GM19023 (cell line): ENCODE data around the gene FAM9A.
"Not testable (repeated sequence)": the region's sequence is repeated elsewhere in the genome, so short reads cannot be mapped to it uniquely, and the experiment has no call there.

ENCODE experiments used
- ATAC-seq: cut with Tn5 transposase; IDR thresholded peaks from one replicate; pipeline ENCODE4 v1.9.1; 2021; ENCODE audit warnings: mild to moderate bottlenecking, moderate library complexity; ENCODE audit not compliant: unreplicated experiment

Gene FAM9A

DNA sequence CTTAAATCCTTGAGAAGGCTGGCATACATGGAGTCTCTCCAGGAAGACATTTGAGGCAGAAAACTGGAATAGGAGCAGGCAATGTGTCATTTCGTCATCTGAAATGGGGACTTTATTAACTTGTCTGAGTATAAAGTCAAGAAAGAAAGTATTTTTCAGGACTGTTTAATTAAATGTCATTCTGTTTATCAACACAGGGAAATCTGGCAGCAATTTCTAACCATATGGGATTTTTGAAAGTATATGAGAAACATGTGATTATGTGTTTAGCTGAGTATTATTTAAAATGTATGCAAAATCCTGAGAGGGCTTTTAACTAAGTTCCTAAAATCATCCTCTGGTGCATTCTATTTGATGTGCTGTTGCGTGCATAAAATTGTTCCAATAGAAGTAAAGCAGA, 3.9 kb upstream of the FAM9A start:
- ATAC-seq = no peak

DNA sequence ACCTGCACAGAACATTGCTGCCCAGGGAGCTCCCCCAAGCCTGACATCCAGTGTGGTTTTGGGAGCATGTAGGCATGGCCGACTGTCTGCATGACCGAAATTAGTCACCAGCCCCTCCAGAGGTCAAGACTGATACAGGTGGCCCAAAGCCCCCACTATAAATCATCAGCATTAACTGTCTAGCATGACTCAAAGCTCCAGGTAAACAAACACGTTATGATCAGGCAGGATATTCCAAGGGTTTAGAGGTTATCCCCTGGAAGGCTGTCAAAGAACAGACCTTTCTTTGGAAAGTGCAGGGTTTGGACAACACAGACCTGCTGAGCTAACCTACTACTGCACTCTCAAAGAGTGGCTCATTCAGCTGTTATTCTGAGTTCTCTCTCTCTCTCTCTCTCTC, 2.1 kb upstream of the FAM9A start:
- no peak for ATAC-seq

DNA sequence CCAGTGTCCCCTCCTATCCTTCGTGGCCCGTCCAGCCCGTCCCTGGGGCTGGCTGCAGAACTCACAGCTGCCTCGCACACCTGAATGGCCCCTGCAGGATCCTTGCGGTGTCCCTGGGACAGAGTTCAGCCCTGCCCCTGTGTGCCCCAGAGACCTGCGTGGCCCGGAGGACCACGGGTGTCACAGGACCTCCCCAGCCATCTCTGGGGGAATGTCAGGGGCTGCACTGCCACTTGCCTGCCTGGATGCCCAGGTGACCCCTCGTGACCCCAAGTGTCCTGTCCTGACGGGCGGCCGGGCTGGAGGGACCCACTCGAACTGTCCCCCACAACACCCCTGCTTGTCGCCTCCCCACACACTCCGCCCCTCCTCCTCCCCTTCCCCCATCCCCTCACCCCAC, 832 bp downstream of the FAM9A start:
- not testable (repeated sequence) for ATAC-seq

DNA sequence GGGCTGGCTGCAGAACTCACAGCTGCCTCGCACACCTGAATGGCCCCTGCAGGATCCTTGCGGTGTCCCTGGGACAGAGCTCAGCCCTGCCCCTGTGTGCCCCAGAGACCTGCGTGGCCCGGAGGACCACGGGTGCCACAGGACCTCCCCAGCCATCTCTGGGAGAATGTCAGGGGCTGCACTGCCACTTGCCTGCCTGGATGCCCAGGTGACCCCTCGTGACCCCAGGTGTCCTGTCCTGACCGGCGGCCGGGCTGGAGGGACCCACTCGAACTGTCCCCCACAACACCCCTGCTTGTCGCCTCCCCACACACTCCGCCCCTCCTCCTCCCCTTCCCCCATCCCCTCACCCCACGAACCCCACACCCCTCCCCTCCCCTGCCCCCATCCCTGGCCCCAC, 1.9 kb downstream of the FAM9A start:
- not testable (repeated sequence) for ATAC-seq

DNA sequence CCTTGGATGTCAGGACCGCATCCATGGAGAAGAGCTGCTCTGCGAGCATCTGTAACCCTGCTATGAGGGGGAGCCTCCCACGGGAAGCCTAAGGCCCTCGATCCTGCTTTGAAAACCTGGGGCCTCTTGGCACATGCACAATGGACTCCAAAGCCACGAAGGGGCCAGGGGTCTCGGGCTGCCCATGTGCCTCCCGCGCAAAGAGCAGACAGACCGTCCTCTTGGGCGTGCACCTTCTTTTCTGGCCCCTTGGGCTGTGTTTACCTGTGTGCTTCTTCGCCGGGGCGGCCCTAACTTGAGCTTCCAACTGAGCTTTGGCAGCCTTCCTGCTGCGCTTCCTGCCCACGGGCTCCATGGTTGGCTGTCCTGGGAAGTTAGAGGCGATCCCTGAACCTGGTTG, 2.5 kb downstream of the FAM9A start:
- ATAC-seq = not testable (repeated sequence)

DNA sequence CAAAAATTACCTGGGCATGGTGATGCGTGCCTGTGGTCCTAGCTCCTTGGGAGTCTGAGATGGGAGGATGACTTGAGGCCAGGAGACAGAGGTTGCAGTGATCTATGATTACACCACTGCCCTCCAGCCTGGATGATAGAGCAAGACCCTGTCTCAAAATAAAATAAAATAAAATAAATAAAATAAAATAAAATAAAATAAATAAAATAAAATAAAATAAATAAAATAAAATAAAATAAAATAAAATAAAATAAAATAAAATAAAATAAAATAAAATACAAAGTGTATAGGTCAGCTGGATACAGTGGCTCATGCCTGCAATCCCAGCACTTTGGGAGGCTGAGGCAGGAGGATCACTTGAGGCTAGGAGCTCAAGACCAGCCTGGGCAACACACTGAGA, 14.1 kb downstream of the FAM9A start:
- not testable (repeated sequence) for ATAC-seq

DNA sequence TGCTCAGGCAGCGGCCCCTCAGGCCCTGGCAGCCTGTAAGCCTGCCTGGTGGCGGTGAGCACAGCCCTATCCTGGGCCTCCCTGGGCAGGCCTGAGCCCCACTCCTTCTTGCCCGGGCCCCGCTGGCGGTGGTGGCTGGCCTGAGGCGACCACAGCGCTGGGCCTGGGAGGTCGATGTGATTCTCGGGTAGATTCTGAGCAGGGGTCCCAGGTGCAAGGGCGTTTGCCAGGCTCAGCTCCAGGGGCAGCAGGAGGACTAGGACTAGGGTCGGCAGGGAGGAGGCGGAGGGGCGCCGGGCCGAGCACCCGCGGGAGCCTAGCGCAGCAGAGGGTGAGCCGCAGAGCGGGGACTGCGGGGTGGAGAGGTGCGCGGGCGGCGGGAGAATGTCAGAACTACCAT, 17.0 kb downstream of the FAM9A start:
- no peak for ATAC-seq

GRCh38 chrX:8783714-8784098, 17.5 kb downstream of the FAM9A start:
- ATAC-seq = no peak

- ATAC-seq = no peak
Measured at GRCh38 chrX:8783097-8783713, 18.0 kb downstream of the FAM9A start.

DNA sequence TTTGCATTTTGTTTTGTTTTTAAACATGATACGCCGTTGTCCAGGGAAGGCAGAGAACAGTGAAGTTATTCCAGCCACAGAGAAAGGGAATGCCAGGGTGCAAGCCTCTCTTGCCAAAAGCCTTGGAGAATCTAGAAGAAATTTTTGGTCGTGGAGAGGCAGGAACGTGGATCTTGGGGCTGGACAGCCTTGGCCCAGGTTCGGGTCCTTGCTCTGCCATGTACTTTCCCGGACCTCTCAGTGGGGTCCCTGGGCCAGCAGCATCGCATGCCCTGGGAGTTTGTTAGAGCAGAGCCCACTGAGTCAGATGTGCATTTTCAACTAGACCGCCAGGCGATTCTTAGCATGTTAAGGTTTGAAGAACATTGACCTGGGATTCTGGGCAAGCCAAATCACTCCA, 18.6 kb downstream of the FAM9A start:
- ATAC-seq = no peak

DNA sequence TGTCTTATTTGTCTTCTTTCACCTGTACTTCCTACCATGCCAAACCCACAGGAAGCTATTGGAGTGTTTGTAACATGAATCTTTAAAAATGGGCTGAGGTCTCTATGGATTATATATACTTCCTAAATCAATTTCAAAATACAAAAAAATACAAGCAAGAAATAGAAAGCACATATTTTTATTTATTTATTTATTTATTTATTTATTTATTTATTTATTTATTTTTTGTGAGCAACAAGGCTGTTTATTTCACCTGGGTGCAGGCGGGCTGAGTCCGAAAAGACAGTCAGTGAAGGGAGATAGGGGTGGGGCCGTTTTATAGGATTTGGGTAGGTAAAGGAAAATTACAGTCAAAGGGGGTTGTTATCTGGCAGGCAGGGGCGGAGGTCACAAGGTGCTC, 19.3 kb downstream of the FAM9A start:
- not testable (repeated sequence) for ATAC-seq

- ATAC-seq = no peak
Measured at GRCh38 chrX:8773117-8773516, 28.1 kb downstream of the FAM9A start.

DNA sequence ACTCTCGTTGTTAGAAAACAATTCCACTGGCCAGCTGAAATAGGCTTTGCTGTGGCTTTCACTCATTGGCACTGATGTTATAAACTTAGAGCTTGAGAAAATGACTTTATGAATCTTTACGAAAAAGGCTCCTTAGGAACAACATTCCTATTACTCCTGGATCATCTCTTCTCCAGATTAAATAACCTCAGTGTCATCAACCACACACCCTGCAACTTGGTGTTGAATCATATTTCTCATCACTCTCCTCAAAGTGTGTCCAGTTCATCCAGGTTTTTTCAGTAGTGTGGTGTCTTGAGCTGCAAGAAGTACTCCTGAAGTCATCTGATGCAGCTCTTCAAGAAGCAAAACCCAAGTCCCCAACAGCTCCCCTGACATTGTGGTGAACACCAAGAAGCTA, 41.2 kb downstream of the FAM9A start:
- no peak for ATAC-seq

DNA sequence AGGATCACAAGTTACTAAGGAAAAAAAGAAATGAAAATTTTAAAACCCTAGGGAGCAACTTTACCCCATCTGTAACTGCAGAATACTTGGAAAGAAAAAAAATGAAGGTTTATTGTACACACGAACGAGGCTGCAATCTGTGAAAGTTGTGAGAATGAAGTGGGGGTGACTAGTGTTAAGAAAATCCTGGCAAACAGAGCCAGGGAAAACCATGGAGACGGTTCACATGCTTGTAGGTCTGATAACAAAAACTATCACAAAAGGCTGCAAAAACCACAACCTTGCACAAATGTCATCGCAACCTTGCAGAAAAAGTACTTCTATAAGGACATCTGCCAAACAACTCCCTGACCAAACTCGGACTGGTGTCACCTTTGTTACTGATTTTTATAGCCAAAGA, 42.5 kb downstream of the FAM9A start:
- not testable (repeated sequence) for ATAC-seq

- not testable (repeated sequence) for ATAC-seq
Measured at GRCh38 chrX:8757609-8758389, 43.4 kb downstream of the FAM9A start.

GRCh38 chrX:8755813-8756212, 45.4 kb downstream of the FAM9A start:
- no peak for ATAC-seq

DNA sequence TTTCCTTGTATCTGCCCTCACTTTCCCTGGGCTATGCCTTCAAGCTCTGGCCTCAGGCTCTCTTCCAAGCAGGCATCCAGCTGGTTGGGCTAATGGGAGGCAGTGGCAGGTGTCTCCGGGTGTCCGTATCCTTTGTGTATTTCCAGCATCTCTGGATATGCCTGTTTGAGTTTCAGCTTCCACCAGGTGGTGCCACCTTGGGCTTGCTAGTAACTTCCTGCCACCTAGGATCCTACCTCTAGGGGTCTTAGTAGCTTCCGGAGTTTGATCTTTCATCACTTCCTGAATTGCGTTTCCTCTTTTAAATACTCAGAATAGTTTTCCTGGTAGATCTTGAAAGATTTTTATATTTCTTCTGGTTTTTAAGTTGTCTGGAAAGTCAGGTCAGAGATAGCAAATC, 46.1 kb downstream of the FAM9A start:
- no peak for ATAC-seq

DNA sequence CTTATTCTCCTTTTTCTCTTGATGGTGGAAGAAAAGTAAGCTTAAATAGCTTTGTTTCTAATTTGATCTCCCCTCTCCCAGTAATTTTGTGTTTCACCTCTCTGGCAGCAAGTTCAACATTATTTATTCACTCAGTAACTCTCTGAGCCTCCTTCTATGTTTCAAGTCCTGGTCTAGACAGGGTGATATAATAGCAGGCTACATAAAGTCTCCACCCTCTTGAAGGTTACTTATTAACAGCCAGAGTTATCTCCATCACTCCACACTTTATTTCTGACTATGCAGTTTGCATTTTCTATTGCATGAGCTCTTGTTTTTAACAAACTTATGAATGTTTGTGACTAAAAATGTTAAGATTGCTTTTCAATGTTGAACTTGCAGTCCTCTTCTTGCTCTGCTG, 51.5 kb downstream of the FAM9A start:
- ATAC-seq = no peak

GRCh38 chrX:8748855-8749254, 52.3 kb downstream of the FAM9A start:
- ATAC-seq = peak; percentile 64

DNA sequence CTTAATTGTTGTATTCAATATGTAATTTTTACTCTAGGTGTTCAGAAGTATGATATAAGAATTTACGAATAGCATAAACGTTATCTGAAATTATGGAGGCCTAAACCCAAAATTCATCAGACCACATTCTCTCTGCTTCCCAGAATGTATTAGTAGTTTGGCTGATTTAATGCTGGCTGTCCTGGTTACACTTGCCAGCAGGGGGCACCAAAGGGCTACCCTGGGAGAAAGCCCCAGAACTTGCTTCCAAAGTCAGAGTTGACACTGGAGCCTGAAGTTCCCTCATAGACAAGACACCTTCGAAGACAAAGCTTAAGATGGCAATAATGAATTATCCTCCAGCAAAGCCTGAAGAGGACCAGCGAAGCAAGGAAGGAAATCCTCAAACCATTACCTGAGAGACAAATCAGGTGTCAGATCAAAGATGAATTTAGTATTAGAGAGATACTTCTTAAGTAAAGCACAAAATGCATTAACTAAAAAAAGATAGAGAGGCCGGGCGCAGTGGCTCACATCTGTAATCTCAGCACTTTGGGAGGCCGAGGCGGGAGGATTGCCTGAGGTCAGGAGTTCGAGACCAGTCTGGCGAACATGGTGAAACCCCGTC, 58.0 kb downstream of the FAM9A start:
- ATAC-seq = no peak

- ATAC-seq = no peak
Measured at GRCh38 chrX:8741981-8742380, 59.2 kb downstream of the FAM9A start.
